ENCODE measurements around the gene NSUN5.

GRCh38 chr7:73313521-73313906, 4.9 kb upstream of the NSUN5 start:
- no peak for TF ChIP-seq CTCF (IDR thresholded peaks at IDR 0.05)
- no peak for TF ChIP-seq POLR2A (IDR thresholded peaks at IDR 0.05)

All from heart left ventricle (tissue), 13 donors.